ENCODE results near the gene FAM170A.

GRCh38 chr5:119582987-119583386, 46.4 kb upstream of the FAM170A start:
- TF ChIP-seq CTCF (IDR thresholded peaks at IDR 0.05; ENCODE audit: insufficient read depth, low read depth, low read length) = no peak
- no peak for TF ChIP-seq EZH2 (IDR thresholded peaks at IDR 0.05; ENCODE audit: insufficient read depth, low read length)

Data from astrocyte (in vitro differentiated cells and primary cell).